K562 (cell line): Measurements from ENCODE around the gene HSD11B2. TPM values are rescaled to one million over a fixed set of nuclear protein-coding genes. Genes with fewer than 3 reads are reported as not detected.

Source experiments
- ATAC-seq: fragments of 200-7000 bp; cut with Tn5 transposase; 3 replicates; pipeline ENCODE4 v1.9.1; 2020; ENCODE audit warnings: moderate library complexity
- BruUV-seq: library from RNA; stranded (reverse); fragments of 400-500 nt; replicated peaks from 2 replicates; lab custom pipeline; 2021; lab: Mats Ljungman, UMichigan
- CTCF ChIA-PET: fragments of 300-600 bp; formaldehyde crosslinking; extraction: SDS; loops from one replicate; lab custom pipeline; 2021; ENCODE audit warnings: low intra/inter-chr PET ratio; lab: Yijun Ruan, JAX
- POLR2A ChIA-PET: fragments of 300-600, 350-650 bp; sonication (Branson Sonifier 250); formaldehyde crosslinking; extraction: SDS; loops from one replicate; lab custom pipeline; 2021; ENCODE audit warnings: antibody characterized with exemption, inconsistent platforms; lab: Yijun Ruan, JAX
- DNase-seq, 4 experiments: peaks; one replicate each; pipeline versions ENCODE4 v3.0.0 to v3.0.0-alpha.2; 2011 to 2018; ENCODE audit warnings: low spot score in 3 of 4, mixed read lengths in 3 of 4; ENCODE audit errors: extremely low read depth in 1 of 4
- FAIRE-seq: peaks from 2 replicates; lab custom pipeline; 2011; peaks lifted over from hg19 to GRCh38; lab: Jason Lieb, UNC
- H2AFZ ChIP-seq: 2 replicates; pipeline ENCODE4 v1.6.0; 2011; ENCODE audit warnings: low read depth, low read length, control low read depth, inconsistent platforms
- H3K27ac ChIP-seq: fragments of 200-600 bp; 3 replicates; pipeline ENCODE4 v1.8.0; 2011; ENCODE audit warnings: low read depth, mild to moderate bottlenecking, control low read depth, inconsistent platforms, low read length, moderate library complexity, mixed read lengths; ENCODE audit errors: extremely low read depth
- H3K27me3 ChIP-seq, 2 experiments: fragments of 300-600 bp in 1 of 2; 2 replicates in 1 of 2; 3 replicates in 1 of 2; pipeline versions ENCODE4 v1.6.0 to v1.8.0; 2011; ENCODE audit warnings: inconsistent platforms in 2 of 2, low read length in 2 of 2, mild to moderate bottlenecking in 1 of 2, mixed read lengths in 1 of 2, moderate library complexity in 1 of 2; ENCODE audit not compliant: control insufficient read depth in 2 of 2, insufficient read depth in 2 of 2
- H3K36me3 ChIP-seq: fragments of 300-600 bp; 3 replicates; pipeline ENCODE4 v1.8.0; 2011; ENCODE audit warnings: mild to moderate bottlenecking, low read length, inconsistent platforms; ENCODE audit not compliant: control insufficient read depth, insufficient read depth
- H3K4me1 ChIP-seq, 2 experiments: fragments of 200-600 bp in 1 of 2; replicated peaks in 1 of 2; 2 replicates in 1 of 2; 3 replicates in 1 of 2; pipeline versions ENCODE4 v1.5.1 to v1.8.0; 2011; ENCODE audit warnings: inconsistent platforms in 2 of 2, low read length in 2 of 2, mild to moderate bottlenecking in 1 of 2, mixed read lengths in 1 of 2, moderate library complexity in 1 of 2; ENCODE audit not compliant: control insufficient read depth in 2 of 2, insufficient read depth in 2 of 2
- H3K4me2 ChIP-seq: 2 replicates; pipeline ENCODE4 v1.6.1; 2011; ENCODE audit warnings: low read length, control low read depth, inconsistent platforms, mixed read lengths; ENCODE audit not compliant: insufficient read depth
- H3K4me3 ChIP-seq: fragments of 200-600 bp; sonication (generic), shearing (Covaris generic); 2 replicates; pipeline ENCODE4 v1.5.1; 2016; ENCODE audit warnings: control low read depth, inconsistent platforms
- H3K79me2 ChIP-seq: fragments of 200-600 bp; 3 replicates; pipeline ENCODE4 v1.8.0; 2011; ENCODE audit warnings: low read length, inconsistent platforms; ENCODE audit not compliant: control insufficient read depth, insufficient read depth
- H3K9ac ChIP-seq, 2 experiments: 2 replicates each; pipeline versions ENCODE4 v1.6.0 to v1.6.1; 2011; ENCODE audit warnings: low read depth in 2 of 2, low read length in 2 of 2, control low read depth in 1 of 2, inconsistent platforms in 1 of 2, mild to moderate bottlenecking in 1 of 2, mixed read lengths in 1 of 2; ENCODE audit not compliant: insufficient read depth in 1 of 2
- H3K9me1 ChIP-seq: one replicate; pipeline ENCODE4 v1.6.0; 2011; ENCODE audit warnings: inconsistent platforms, mild to moderate bottlenecking, low read length, moderate library complexity; ENCODE audit not compliant: control insufficient read depth, insufficient read depth
- H3K9me3 ChIP-seq: replicated peaks from 2 replicates; pipeline ENCODE4 v1.5.1; 2011; ENCODE audit warnings: low read depth, low read length, inconsistent platforms; ENCODE audit not compliant: control insufficient read depth, insufficient read depth
- H4K20me1 ChIP-seq: replicated peaks from 2 replicates; pipeline ENCODE4 v1.6.1; 2011; ENCODE audit warnings: low read length, inconsistent platforms, mixed read lengths; ENCODE audit not compliant: control insufficient read depth, insufficient read depth
- HDAC3 ChIP-seq: fragments of 450-650 bp; IDR thresholded peaks from 2 replicates; pipeline ENCODE4 v1.6.1; 2018; ENCODE audit warnings: borderline replicate concordance, mild to moderate bottlenecking, moderate library complexity; ENCODE audit not compliant: partially characterized antibody
- LEF1 ChIP-seq: fragments of 450-650 bp; IDR thresholded peaks from 2 replicates; pipeline ENCODE4 v1.6.1; 2016; ENCODE audit warnings: mild to moderate bottlenecking
- MAZ ChIP-seq, 2 experiments: fragments of 450-650 bp in 1 of 2; sonication (generic) in 1 of 2; formaldehyde crosslinking; IDR thresholded peaks in 1 of 2; conservative IDR thresholded peaks in 1 of 2; 2 replicates each; pipeline versions ENCODE4 v1.4.0 to v1.5.0; 2020; ENCODE audit warnings: mild to moderate bottlenecking in 1 of 2, missing genetic modification reagents in 1 of 2
- MBD2 ChIP-seq: sonication (generic); IDR thresholded peaks from 2 replicates; pipeline ENCODE4 v1.6.1; 2016; ENCODE audit warnings: low read depth, borderline replicate concordance
- NCOA1 ChIP-seq: fragments of 450-650 bp; IDR thresholded peaks from 2 replicates; pipeline ENCODE4 v1.6.1; 2016; ENCODE audit warnings: low read depth
- SIX5 ChIP-seq, 2 experiments: IDR thresholded peaks; 2 replicates each; pipeline ENCODE4 v1.6.1; 2011; ENCODE audit warnings: low read length in 2 of 2, borderline replicate concordance in 1 of 2, low read depth in 1 of 2, mild to moderate bottlenecking in 1 of 2, moderate library complexity in 1 of 2; ENCODE audit not compliant: insufficient read depth in 1 of 2
- ZEB2 ChIP-seq: fragments of 450-650 bp; IDR thresholded peaks from 2 replicates; pipeline ENCODE4 v1.6.1; 2016
- ZNF217 ChIP-seq: sonication (generic); formaldehyde crosslinking; IDR thresholded peaks from 2 replicates; pipeline ENCODE4 v1.8.0; 2022; ENCODE audit warnings: mild to moderate bottlenecking, missing genetic modification reagents
- ZZZ3 ChIP-seq: fragments of 450-650 bp; IDR thresholded peaks from 2 replicates; pipeline ENCODE4 v1.6.1; 2016; ENCODE audit warnings: antibody characterized with exemption, mild to moderate bottlenecking, moderate library complexity
- WGBS: fragments of 100-300 bp; shearing (Covaris generic); methylation state at CpG from one replicate; pipeline ENCODE4 v1.1.6; 2016; ENCODE audit warnings: low coverage, mixed read lengths; ENCODE audit not compliant: insufficient coverage; ENCODE audit errors: missing lambda C conversion rate; 5-methylcytosine and 5-hydroxymethylcytosine counted together
- in situ Hi-C: fragments of 300-500 bp; cut with MboI; formaldehyde crosslinking; loops from 4 replicates; pipeline ENCODE4 v1.15.0; 2018; ENCODE audit warnings: inconsistent platforms, mixed read lengths
- intact Hi-C: fragments of 100-400 bp; cut with micrococcal nuclease; formaldehyde crosslinking; loops from 2 replicates; pipeline ENCODE4 v1.14.2; 2022
- polyA plus RNA-seq, 8 experiments: library from polyadenylated mRNA; depleted of rRNA in 4 of 8; stranded (reverse) in 5 of 8; unstranded in 3 of 8; fragments of >200 nt; fragmentation: Nextera tagmentation in 2 of 8; fragmentation: Illumina TruSeq in 1 of 8; extraction: Ambion mirVana in 2 of 8; extraction: Trizol in 1 of 8; gene quantifications; 2 replicates each; pipeline versions ENCODE4 v1.2.1 to v1.2.3, GENCODE V29; 2011 to 2014; ENCODE audit warnings: inconsistent platforms in 1 of 8, missing spikeins in 1 of 8
- total RNA-seq, 7 experiments: library from RNA; depleted of rRNA in 6 of 7; stranded (reverse); fragments of >200 nt in 6 of 7; fragmentation: Illumina TruSeq in 2 of 7; extraction: Trizol in 2 of 7; gene quantifications; 2 replicates each; pipeline versions ENCODE4 v1.2.1 to v1.2.3, GENCODE V29; 2011 to 2021; ENCODE audit warnings: low replicate concordance in 1 of 7
- TF ChIP-seq, protein P1 (sequence below): conservative IDR thresholded peaks from 2 replicates; pipeline ENCODE4 v1.6.1; 2011; ENCODE audit warnings: low read depth, mild to moderate bottlenecking, low read length; ENCODE audit not compliant: control insufficient read depth
- TF ChIP-seq, protein P2 (sequence below): fragments of 450-650 bp; formaldehyde crosslinking; IDR thresholded peaks from 2 replicates; pipeline ENCODE4 v1.4.0; 2022; ENCODE audit warnings: missing genetic modification characterization

HSD11B2 gene
- total and polyA plus RNA-seq, 9 of the 15 experiments (the other 6 are each of a cell fraction or from before 2014, with no cell fraction given), result 0.08 to 2.0 (median 0.79) TPM

DNA sequence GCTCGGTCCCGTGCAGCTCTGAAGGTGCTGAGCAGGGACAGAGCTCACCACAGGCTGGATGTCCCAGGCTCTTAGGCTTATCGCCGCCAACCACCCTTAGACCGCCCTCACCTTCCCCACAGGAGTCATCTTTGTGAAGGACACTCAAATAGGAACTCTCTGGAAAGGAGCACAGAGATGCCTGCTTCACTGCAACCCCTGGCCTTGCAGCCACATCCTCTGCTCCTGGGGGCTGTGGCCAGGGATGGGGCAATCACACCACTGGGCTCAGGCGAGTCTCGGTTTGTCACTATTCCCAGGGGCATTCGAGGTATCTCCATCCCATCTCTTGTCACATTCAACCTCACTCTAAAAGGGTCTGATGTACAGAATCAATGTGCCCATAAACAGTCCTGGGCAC, 25.6 kb upstream of the HSD11B2 start:
- POLR2A ChIA-PET, result interaction anchor here (0.8 kb wide), 1 partner anchor 8 kb away, joined by 3 read pairs; no protein-coding TSS in a partner anchor
- Histone ChIP-seq H3K36me3 (no peaks in the 10 kb centered on the region), H3K79me2 (no peaks in the 10 kb centered on the region), H3K9me1 (no peaks in the 10 kb centered on the region), H4K20me1 (0 out of 2 replicates have a peak, but pooled peaks cover 4% of the 10 kb centered on the region), H3K9me3 (no peaks in the 10 kb centered on the region), H3K4me3 (no peak overlapping the region), H3K9ac (0 out of 4 replicates have a peak overlapping the region, but pooled peaks of 1 of the 2 experiments have one; percentile 20), H3K4me2 (no peak overlapping the region), H3K27me3 (peaks cover 20 to 59% of the 10 kb centered on the region in 2 experiments)
- intact Hi-C loops (loop anchor here (10.0 kb wide), 1 partner anchor 391 kb away; no protein-coding TSS in a partner anchor), in situ Hi-C loops (loop anchor here (25.0 kb wide), 1 partner anchor 443 kb away; the partner anchor contains the start of gene CES3)
- 5% methylated on average over 8 of the region's 8 CpGs for WGBS
- FAIRE-seq (no peak), DNase-seq (no peak)
- no peak for TF ChIP-seq MAZ (CRISPR knock-in tag; conservative IDR thresholded peaks at IDR 0.05 in 1 of 2, IDR thresholded peaks at IDR 0.05 in 1 of 2)
- no peak for TF ChIP-seq SIX5 (IDR thresholded peaks at IDR 0.05; ENCODE audit: borderline replicate concordance in 1 of 2, insufficient read depth in 1 of 2, low read depth in 1 of 2, low read length in 2 of 2)
- TF ChIP-seq ZEB2, result no peak
- TF ChIP-seq, protein P1, sequence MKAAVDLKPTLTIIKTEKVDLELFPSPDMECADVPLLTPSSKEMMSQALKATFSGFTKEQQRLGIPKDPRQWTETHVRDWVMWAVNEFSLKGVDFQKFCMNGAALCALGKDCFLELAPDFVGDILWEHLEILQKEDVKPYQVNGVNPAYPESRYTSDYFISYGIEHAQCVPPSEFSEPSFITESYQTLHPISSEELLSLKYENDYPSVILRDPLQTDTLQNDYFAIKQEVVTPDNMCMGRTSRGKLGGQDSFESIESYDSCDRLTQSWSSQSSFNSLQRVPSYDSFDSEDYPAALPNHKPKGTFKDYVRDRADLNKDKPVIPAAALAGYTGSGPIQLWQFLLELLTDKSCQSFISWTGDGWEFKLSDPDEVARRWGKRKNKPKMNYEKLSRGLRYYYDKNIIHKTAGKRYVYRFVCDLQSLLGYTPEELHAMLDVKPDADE, result no peak
- no peak for TF ChIP-seq LEF1
- TF ChIP-seq NCOA1, result no peak
- no peak for TF ChIP-seq HDAC3
- TF ChIP-seq ZZZ3, result no peak
- no peak for TF ChIP-seq ZNF217
- no peak for TF ChIP-seq MBD2
- TF ChIP-seq, protein P2, sequence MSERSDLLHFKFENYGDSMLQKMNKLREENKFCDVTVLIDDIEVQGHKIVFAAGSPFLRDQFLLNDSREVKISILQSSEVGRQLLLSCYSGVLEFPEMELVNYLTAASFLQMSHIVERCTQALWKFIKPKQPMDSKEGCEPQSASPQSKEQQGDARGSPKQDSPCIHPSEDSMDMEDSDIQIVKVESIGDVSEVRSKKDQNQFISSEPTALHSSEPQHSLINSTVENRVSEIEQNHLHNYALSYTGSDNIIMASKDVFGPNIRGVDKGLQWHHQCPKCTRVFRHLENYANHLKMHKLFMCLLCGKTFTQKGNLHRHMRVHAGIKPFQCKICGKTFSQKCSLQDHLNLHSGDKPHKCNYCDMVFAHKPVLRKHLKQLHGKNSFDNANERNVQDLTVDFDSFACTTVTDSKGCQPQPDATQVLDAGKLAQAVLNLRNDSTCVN (CRISPR knock-in tag), result no peak
- TF ChIP-seq, all 486 proteins: peak for 0
- CTCF ChIA-PET, result no interaction called here
- Histone ChIP-seq H2AFZ (no peak overlapping the region), H3K27ac (no peak overlapping the region), H3K4me1 (peaks cover 0 to 14% of the 10 kb centered on the region in 2 experiments; a peak in 2 of 5 replicates)
- no TSS peak for BruUV-seq
- ATAC-seq, result peak; percentile 44
